Astrocyte (in vitro differentiated cells and primary cell): ENCODE measurements around the gene MXRA8. TPM values are rescaled to one million over a fixed set of nuclear protein-coding genes. Genes with fewer than 3 reads are reported as not detected.
A peak's percentile ranks its signal among the peaks of the same experiment; 100 is the strongest.

Source experiments
- DNase-seq: peaks from one replicate; pipeline ENCODE4 v3.0.0-alpha.2; 2010; ENCODE audit warnings: low read depth
- FAIRE-seq: peaks from 2 replicates; lab custom pipeline; 2011; peaks lifted over from hg19 to GRCh38; lab: Jason Lieb, UNC
- H2AFZ ChIP-seq: 2 replicates; pipeline ENCODE4 v1.6.0; 2012; ENCODE audit warnings: low read depth, low read length, inconsistent platforms
- H3K27ac ChIP-seq: 2 replicates; pipeline ENCODE4 v1.5.1; 2011; ENCODE audit warnings: low read depth, low read length, inconsistent platforms
- H3K27me3 ChIP-seq: 2 replicates; pipeline ENCODE4 v1.6.0; 2011; ENCODE audit warnings: low read length, inconsistent platforms; ENCODE audit not compliant: insufficient read depth
- H3K36me3 ChIP-seq: 2 replicates; pipeline ENCODE4 v1.5.1; 2011; ENCODE audit warnings: low read length, inconsistent platforms; ENCODE audit not compliant: insufficient read depth
- H3K4me1 ChIP-seq: 2 replicates; pipeline ENCODE4 v1.5.1; 2011; ENCODE audit warnings: low read length, inconsistent platforms; ENCODE audit not compliant: insufficient read depth
- H3K4me2 ChIP-seq: 2 replicates; pipeline ENCODE4 v1.6.0; 2012; ENCODE audit warnings: low read length, inconsistent platforms
- H3K4me3 ChIP-seq: 2 replicates; pipeline ENCODE4 v1.5.1; 2011; ENCODE audit warnings: low read depth, mild to moderate bottlenecking, low read length, inconsistent platforms; ENCODE audit not compliant: insufficient read depth
- H3K79me2 ChIP-seq: 2 replicates; pipeline ENCODE4 v1.6.0; 2012; ENCODE audit warnings: mild to moderate bottlenecking, low read length, inconsistent platforms; ENCODE audit not compliant: insufficient read depth
- H3K9ac ChIP-seq: 2 replicates; pipeline ENCODE4 v1.6.0; 2012; ENCODE audit warnings: mild to moderate bottlenecking, low read length, inconsistent platforms
- H3K9me3 ChIP-seq: 2 replicates; pipeline ENCODE4 v1.5.1; 2012; ENCODE audit warnings: low read depth, mild to moderate bottlenecking, low read length, inconsistent platforms; ENCODE audit not compliant: insufficient read depth
- H4K20me1 ChIP-seq: 2 replicates; pipeline ENCODE4 v1.6.0; 2012; ENCODE audit warnings: low read length, inconsistent platforms; ENCODE audit not compliant: insufficient read depth
- H3K27ac Mint-ChIP-seq: one replicate; pipeline ENCODE4 v1.8.0; 2021; ENCODE audit warnings: mild to moderate bottlenecking, mixed read lengths; ENCODE audit not compliant: unreplicated experiment
- H3K27me3 Mint-ChIP-seq: one replicate; pipeline ENCODE4 v1.8.0; 2021; ENCODE audit warnings: low read depth, mixed read lengths; ENCODE audit not compliant: unreplicated experiment
- H3K36me3 Mint-ChIP-seq: one replicate; pipeline ENCODE4 v1.8.0; 2021; ENCODE audit warnings: low read depth, mixed read lengths; ENCODE audit not compliant: unreplicated experiment
- H3K4me1 Mint-ChIP-seq: one replicate; pipeline ENCODE4 v1.8.0; 2021; ENCODE audit warnings: low read depth, mixed read lengths; ENCODE audit not compliant: unreplicated experiment
- H3K4me3 Mint-ChIP-seq: one replicate; pipeline ENCODE4 v1.8.0; 2021; ENCODE audit warnings: mild to moderate bottlenecking, moderate library complexity, mixed read lengths; ENCODE audit not compliant: unreplicated experiment
- H3K9me3 Mint-ChIP-seq: one replicate; pipeline ENCODE4 v1.8.0; 2021; ENCODE audit warnings: mild to moderate bottlenecking, mixed read lengths; ENCODE audit not compliant: unreplicated experiment
- EZH2 ChIP-seq: IDR thresholded peaks from 2 replicates; pipeline ENCODE4 v1.6.1; 2012; ENCODE audit warnings: mild to moderate bottlenecking, low read length, inconsistent platforms; ENCODE audit not compliant: insufficient read depth
- total RNA-seq: library from RNA; stranded (reverse); gene quantifications from 2 replicates; pipeline ENCODE4 v1.2.1, GENCODE V29; 2021
- TF ChIP-seq, protein P1 (sequence below): IDR thresholded peaks from 2 replicates; pipeline ENCODE4 v1.5.1; 2011; ENCODE audit warnings: low read depth, mild to moderate bottlenecking, inconsistent platforms, low read length, moderate library complexity; ENCODE audit not compliant: insufficient read depth

The MXRA8 gene
- total RNA-seq, 1 donor from 2014 or later, result 112 TPM

GRCh38 chr1:1399872-1400575 is 41.7 kb upstream of the MXRA8 start:
- Mint-ChIP-seq H3K4me3 (peak overlapping the region; percentile 92), H3K9me3 (no peaks in the 10 kb centered on the region), H3K27me3 (no peaks in the 10 kb centered on the region), H3K4me1 (peaks cover 36% of the 10 kb centered on the region), H3K27ac (peak overlapping the region; percentile 90), H3K36me3 (peaks cover 21% of the 10 kb centered on the region)
- Histone ChIP-seq H3K27ac (peak overlapping the region; percentile 73), H3K9ac (peak overlapping the region; percentile 94), H3K27me3 (no peaks in the 10 kb centered on the region), H4K20me1 (peaks cover 50% of the 10 kb centered on the region), H3K4me3 (peak overlapping the region; percentile 90), H3K79me2 (peaks cover 85% of the 10 kb centered on the region), H3K4me1 (peaks cover 32% of the 10 kb centered on the region), H3K36me3 (peaks cover 32% of the 10 kb centered on the region), H2AFZ (peak overlapping the region; percentile 43), H3K4me2 (peak overlapping the region; percentile 98), H3K9me3 (no peaks in the 10 kb centered on the region)
- DNase-seq, result peak; percentile 10
- no peak for FAIRE-seq
- TF ChIP-seq, protein P1, sequence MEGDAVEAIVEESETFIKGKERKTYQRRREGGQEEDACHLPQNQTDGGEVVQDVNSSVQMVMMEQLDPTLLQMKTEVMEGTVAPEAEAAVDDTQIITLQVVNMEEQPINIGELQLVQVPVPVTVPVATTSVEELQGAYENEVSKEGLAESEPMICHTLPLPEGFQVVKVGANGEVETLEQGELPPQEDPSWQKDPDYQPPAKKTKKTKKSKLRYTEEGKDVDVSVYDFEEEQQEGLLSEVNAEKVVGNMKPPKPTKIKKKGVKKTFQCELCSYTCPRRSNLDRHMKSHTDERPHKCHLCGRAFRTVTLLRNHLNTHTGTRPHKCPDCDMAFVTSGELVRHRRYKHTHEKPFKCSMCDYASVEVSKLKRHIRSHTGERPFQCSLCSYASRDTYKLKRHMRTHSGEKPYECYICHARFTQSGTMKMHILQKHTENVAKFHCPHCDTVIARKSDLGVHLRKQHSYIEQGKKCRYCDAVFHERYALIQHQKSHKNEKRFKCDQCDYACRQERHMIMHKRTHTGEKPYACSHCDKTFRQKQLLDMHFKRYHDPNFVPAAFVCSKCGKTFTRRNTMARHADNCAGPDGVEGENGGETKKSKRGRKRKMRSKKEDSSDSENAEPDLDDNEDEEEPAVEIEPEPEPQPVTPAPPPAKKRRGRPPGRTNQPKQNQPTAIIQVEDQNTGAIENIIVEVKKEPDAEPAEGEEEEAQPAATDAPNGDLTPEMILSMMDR, result no peak
- no peak for TF ChIP-seq EZH2

- peak within 1 kb of the TSS; percentile 99 for H3K4me2 ChIP-seq
- H3K4me1 ChIP-seq, result peaks cover 32% of the 10 kb centered on the region
- peak within 1 kb of the TSS; percentile 90 for H3K4me3 ChIP-seq
- H3K27me3 Mint-ChIP-seq, result no peaks in the 10 kb centered on the region
- H3K9me3 ChIP-seq, result no peaks in the 10 kb centered on the region
- FAIRE-seq, result no peak
- peak within 1 kb of the TSS; percentile 99 for H3K4me3 Mint-ChIP-seq
- peak within 1 kb of the TSS; percentile 78 for H3K27ac ChIP-seq
- H3K36me3 ChIP-seq, result peaks cover 30% of the 10 kb centered on the region
- H3K9ac ChIP-seq, result peak within 1 kb of the TSS; percentile 95
- peaks cover 84% of the 10 kb centered on the region for H3K79me2 ChIP-seq
- peaks cover 39% of the 10 kb centered on the region for H3K4me1 Mint-ChIP-seq
- peak within 1 kb of the TSS; percentile 96 for H3K27ac Mint-ChIP-seq
- H3K27me3 ChIP-seq, result no peaks in the 10 kb centered on the region
- H3K36me3 Mint-ChIP-seq, result peaks cover 22% of the 10 kb centered on the region
- no peaks in the 10 kb centered on the region for H3K9me3 Mint-ChIP-seq
- H4K20me1 ChIP-seq, result peaks cover 54% of the 10 kb centered on the region
- peak; percentile 93 for DNase-seq
- TF ChIP-seq, protein P1, result peak; percentile 15
- no peak for TF ChIP-seq EZH2
- H2AFZ ChIP-seq, result peak within 1 kb of the TSS; percentile 70
Observed at GRCh38 chr1:1399187-1399871, 41.0 kb upstream of the MXRA8 start, which contains the start of gene CCNL2. TSS of gene CCNL2 (minus strand) at chr1:1399335. CDS start at chr1:1399306, 29 bp downstream.
